HEK293 (cell line): Measurements from ENCODE around the gene KRT15.
A peak's percentile ranks its signal among the peaks of the same experiment; 100 is the strongest.

Experiments used
- CTCF ChIA-PET: fragments of 350-600 bp; formaldehyde crosslinking; extraction: SDS; loops from one replicate; lab custom pipeline; 2021; ENCODE audit warnings: antibody characterized with exemption; lab: Yijun Ruan, JAX
- POLR2A ChIA-PET: fragments of 300-600 bp; formaldehyde crosslinking; extraction: SDS; loops from one replicate; lab custom pipeline; 2020; ENCODE audit warnings: antibody characterized with exemption, inconsistent platforms; lab: Yijun Ruan, JAX
- H3K27ac ChIP-seq: fragments of 200-500 bp; sonication (Bioruptor generic); 2 replicates; pipeline ENCODE4 v1.5.1; 2014; ENCODE audit warnings: low read depth, low read length, control low read depth, inconsistent platforms; ENCODE audit errors: extremely low read depth
- H3K36me3 ChIP-seq, 2 experiments: fragments of 200-500 bp in 1 of 2; sonication (Bioruptor generic) in 1 of 2; 1 replicate in 1 of 2; 2 replicates in 1 of 2; pipeline ENCODE4 v1.5.1; 2014 to 2017; ENCODE audit warnings: inconsistent platforms in 2 of 2, low read length in 2 of 2; ENCODE audit not compliant: control insufficient read depth in 2 of 2, insufficient read depth in 1 of 2
- H3K4me1 ChIP-seq: fragments of 200-500 bp; sonication (Bioruptor generic); 2 replicates; pipeline ENCODE4 v1.5.1; 2014; ENCODE audit warnings: mild to moderate bottlenecking, low read length, inconsistent platforms; ENCODE audit not compliant: control insufficient read depth, insufficient read depth
- H3K4me3 ChIP-seq: 2 replicates; pipeline ENCODE4 v1.5.1; 2011; ENCODE audit warnings: low read depth, mild to moderate bottlenecking, control low read depth, low read length, moderate library complexity
- H3K9me3 ChIP-seq: fragments of 200-500 bp; sonication (Bioruptor generic); 2 replicates; pipeline ENCODE4 v1.5.1; 2014; ENCODE audit warnings: low read depth, low read length, inconsistent platforms; ENCODE audit not compliant: control insufficient read depth, insufficient read depth
- CTCF ChIP-seq: fragments of 450-650 bp; formaldehyde crosslinking; IDR thresholded peaks from 2 replicates; pipeline ENCODE4 v1.5.1; 2016; ENCODE audit warnings: missing biosample characterization, missing genetic modification characterization
- GFI1B ChIP-seq: fragments of 450-650 bp; formaldehyde crosslinking; IDR thresholded peaks from 2 replicates; pipeline ENCODE4 v1.5.1; 2016; ENCODE audit warnings: missing biosample characterization, missing genetic modification characterization
- HOXD13 ChIP-seq: sonication (generic); formaldehyde crosslinking; IDR thresholded peaks from 2 replicates; pipeline ENCODE4 v1.8.0; 2022; ENCODE audit warnings: missing genetic modification reagents, borderline replicate concordance
- KLF16 ChIP-seq: fragments of 450-650 bp; formaldehyde crosslinking; IDR thresholded peaks from 2 replicates; pipeline ENCODE4 v1.5.1; 2017; ENCODE audit warnings: missing biosample characterization, missing genetic modification characterization
- PRDM4 ChIP-seq: fragments of 450-650 bp; formaldehyde crosslinking; IDR thresholded peaks from 2 replicates; pipeline ENCODE4 v1.5.1; 2017; ENCODE audit warnings: missing biosample characterization, missing genetic modification characterization
- SETDB1 ChIP-seq: IDR thresholded peaks from one replicate; pipeline ENCODE4 v1.6.1; 2017; ENCODE audit warnings: mild to moderate bottlenecking, low read length, moderate library complexity, mixed read lengths; ENCODE audit not compliant: insufficient read length
- TCF7L2 ChIP-seq: IDR thresholded peaks from 2 replicates; pipeline ENCODE4 v1.6.1; 2011; ENCODE audit warnings: low read depth, mild to moderate bottlenecking, inconsistent platforms, low read length, moderate library complexity, borderline replicate concordance
- ZBTB17 ChIP-seq: fragments of 450-650 bp; formaldehyde crosslinking; IDR thresholded peaks from 2 replicates; pipeline ENCODE4 v1.5.1; 2016; ENCODE audit warnings: missing biosample characterization, missing genetic modification characterization
- ZBTB8A ChIP-seq: fragments of 450-650 bp; formaldehyde crosslinking; IDR thresholded peaks from 2 replicates; pipeline ENCODE4 v1.5.1; 2016; ENCODE audit warnings: missing biosample characterization, missing genetic modification characterization
- ZNF121 ChIP-seq: fragments of 450-650 bp; formaldehyde crosslinking; IDR thresholded peaks from 2 replicates; pipeline ENCODE4 v1.5.1; 2016; ENCODE audit warnings: missing biosample characterization, missing genetic modification characterization
- ZNF133 ChIP-seq: fragments of 450-650 bp; formaldehyde crosslinking; IDR thresholded peaks from 2 replicates; pipeline ENCODE4 v1.5.1; 2016; ENCODE audit warnings: missing biosample characterization, missing genetic modification characterization
- ZNF146 ChIP-seq: fragments of 450-650 bp; formaldehyde crosslinking; IDR thresholded peaks from 2 replicates; pipeline ENCODE4 v1.5.1; 2016; ENCODE audit warnings: missing biosample characterization, missing genetic modification characterization
- ZNF280C ChIP-seq: fragments of 450-650 bp; formaldehyde crosslinking; IDR thresholded peaks from 2 replicates; pipeline ENCODE4 v1.5.1; 2016; ENCODE audit warnings: missing biosample characterization, missing genetic modification characterization
- ZNF350 ChIP-seq: fragments of 450-650 bp; formaldehyde crosslinking; IDR thresholded peaks from 2 replicates; pipeline ENCODE4 v1.5.0; 2017; ENCODE audit warnings: missing biosample characterization, mild to moderate bottlenecking, missing genetic modification characterization
- ZNF366 ChIP-seq: fragments of 450-650 bp; formaldehyde crosslinking; conservative IDR thresholded peaks from 2 replicates; pipeline ENCODE4 v1.5.1; 2016; ENCODE audit warnings: missing biosample characterization, missing genetic modification characterization
- ZNF521 ChIP-seq: fragments of 450-650 bp; formaldehyde crosslinking; IDR thresholded peaks from 2 replicates; pipeline ENCODE4 v1.5.1; 2017; ENCODE audit warnings: missing biosample characterization, mild to moderate bottlenecking, missing genetic modification characterization
- ZNF544 ChIP-seq: fragments of 450-650 bp; formaldehyde crosslinking; IDR thresholded peaks from 2 replicates; pipeline ENCODE4 v1.5.0; 2017; ENCODE audit warnings: missing biosample characterization, missing genetic modification characterization
- ZNF561 ChIP-seq: fragments of 450-650 bp; IDR thresholded peaks from 2 replicates; pipeline ENCODE4 v1.5.1; 2018; ENCODE audit warnings: missing biosample characterization, missing genetic modification characterization, borderline replicate concordance
- ZNF785 ChIP-seq: fragments of 450-650 bp; formaldehyde crosslinking; IDR thresholded peaks from 2 replicates; pipeline ENCODE4 v1.5.1; 2016; ENCODE audit warnings: missing biosample characterization, missing genetic modification characterization
- ZNF792 ChIP-seq: fragments of 450-650 bp; formaldehyde crosslinking; IDR thresholded peaks from 2 replicates; pipeline ENCODE4 v1.5.1; 2016; ENCODE audit warnings: missing biosample characterization, missing genetic modification characterization
- ZNF837 ChIP-seq: fragments of 450-650 bp; formaldehyde crosslinking; IDR thresholded peaks from 2 replicates; pipeline ENCODE4 v1.5.1; 2016; ENCODE audit warnings: missing biosample characterization, missing genetic modification characterization

The KRT15 gene

GRCh38 chr17:41486809-41487530 lies 31.7 kb downstream of the KRT15 start:
- Histone ChIP-seq H3K4me1 (no peaks in the 10 kb centered on the region), H3K4me3 (no peak overlapping the region), H3K9me3 (no peaks in the 10 kb centered on the region), H3K36me3 (no peaks in the 10 kb centered on the region), H3K27ac (no peak overlapping the region)
- POLR2A ChIA-PET, result no interaction called here
- CTCF ChIA-PET, result interaction anchor here (0.6 to 6.1 kb wide), 11 partner anchors 8 to 574 kb away, joined by 3 to 39 read pairs (median 4); no protein-coding TSS in a partner anchor
- no peak for TF ChIP-seq ZNF366 (tag by site-specific recombination)
- no peak for TF ChIP-seq ZNF544 (tag by site-specific recombination)
- TF ChIP-seq ZNF280C (tag by site-specific recombination), result no peak
- TF ChIP-seq ZBTB17 (tag by site-specific recombination), result no peak
- no peak for TF ChIP-seq ZNF521 (tag by site-specific recombination)
- no peak for TF ChIP-seq ZNF561 (tag by site-specific recombination)
- no peak for TF ChIP-seq ZNF785 (tag by site-specific recombination)
- no peak for TF ChIP-seq ZNF146
- 0 out of 2 replicates have a peak, but pooled peaks have one; percentile 17 for TF ChIP-seq CTCF
- TF ChIP-seq HOXD13 (CRISPR knock-in tag), result no peak
- no peak for TF ChIP-seq ZNF133
- TF ChIP-seq TCF7L2, result no peak
- no peak for TF ChIP-seq KLF16 (tag by site-specific recombination)
- TF ChIP-seq ZNF121 (tag by site-specific recombination), result no peak
- no peak for TF ChIP-seq ZNF837 (tag by site-specific recombination)
- TF ChIP-seq ZBTB8A, result peak; percentile 26; the same call in 1 of the 2 replicates

GRCh38 chr17:41486316-41486715 lies 32.4 kb downstream of the KRT15 start:
- H3K36me3 ChIP-seq, result no peaks in the 10 kb centered on the region
- no peaks in the 10 kb centered on the region for H3K4me1 ChIP-seq
- H3K27ac ChIP-seq, result no peak overlapping the region
- H3K9me3 ChIP-seq, result no peaks in the 10 kb centered on the region
- ChIA-PET POLR2A (no interaction called here), CTCF (interaction anchor here (0.7 to 6.1 kb wide), 6 partner anchors 9 to 573 kb away, joined by 3 to 39 read pairs (median 4); no protein-coding TSS in a partner anchor)
- TF ChIP-seq TCF7L2, result no peak
- no peak for TF ChIP-seq GFI1B
- TF ChIP-seq SETDB1, result no peak
- TF ChIP-seq PRDM4, result no peak
- TF ChIP-seq ZNF350 (tag by site-specific recombination), result no peak
- no peak for TF ChIP-seq ZNF792
- H3K4me3 ChIP-seq, result no peak overlapping the region
